AG09319 (cell line): Measurements from ENCODE around the gene LRRC3.
"Not testable (repeated sequence)": the region's sequence is repeated elsewhere in the genome, so short reads cannot be mapped to it uniquely, and the experiment has no call there.

Experiments used
- DNase-seq: peaks from one replicate; pipeline ENCODE4 v3.0.0-alpha.2; 2010; ENCODE audit warnings: low read depth; ENCODE audit errors: extremely low read depth
- TF ChIP-seq, protein P1 (sequence below): IDR thresholded peaks from 2 replicates; pipeline ENCODE4 v1.5.1; 2011; ENCODE audit warnings: low read depth, mild to moderate bottlenecking, inconsistent platforms, low read length, moderate library complexity

The LRRC3 gene

DNA sequence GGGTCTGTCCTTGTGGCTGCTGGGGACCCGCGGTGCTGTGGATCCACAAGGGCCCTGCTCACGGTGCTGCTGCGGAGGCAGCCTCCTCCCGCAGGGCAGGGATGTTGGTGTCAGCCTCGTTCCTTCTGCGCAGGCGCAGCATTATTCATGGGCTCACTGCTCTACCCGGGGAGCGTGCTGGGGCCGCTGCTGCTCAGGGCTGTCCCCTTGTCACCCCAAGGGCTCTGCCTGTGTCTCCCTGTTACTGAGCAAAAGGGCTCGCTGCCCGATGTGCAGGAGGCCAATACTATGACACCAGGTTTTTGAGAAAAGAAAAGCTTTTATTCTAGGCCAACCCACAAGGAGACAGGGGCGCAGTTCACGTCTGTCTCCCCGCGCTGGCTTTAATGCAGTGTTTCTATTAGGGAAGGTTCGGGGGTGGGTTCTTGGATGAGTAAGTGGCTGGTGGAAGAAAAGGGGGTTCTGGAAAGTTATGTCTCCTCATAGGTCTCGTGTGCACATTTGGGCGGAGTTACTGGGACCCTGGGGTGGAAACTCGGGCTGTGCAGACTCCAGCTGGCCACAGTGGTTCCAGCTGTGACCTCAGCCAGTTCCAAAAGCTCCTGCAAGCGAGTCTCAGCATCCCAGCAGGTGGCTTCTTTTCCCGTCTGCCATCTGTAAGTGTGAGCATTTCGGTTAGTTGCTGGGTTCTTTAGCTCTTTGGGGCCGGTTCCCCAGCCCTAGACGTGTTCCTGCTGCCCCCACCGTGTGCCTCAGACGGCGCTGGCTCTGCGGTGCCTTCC, 40.8 kb upstream of the LRRC3 start:
- TF ChIP-seq, protein P1, sequence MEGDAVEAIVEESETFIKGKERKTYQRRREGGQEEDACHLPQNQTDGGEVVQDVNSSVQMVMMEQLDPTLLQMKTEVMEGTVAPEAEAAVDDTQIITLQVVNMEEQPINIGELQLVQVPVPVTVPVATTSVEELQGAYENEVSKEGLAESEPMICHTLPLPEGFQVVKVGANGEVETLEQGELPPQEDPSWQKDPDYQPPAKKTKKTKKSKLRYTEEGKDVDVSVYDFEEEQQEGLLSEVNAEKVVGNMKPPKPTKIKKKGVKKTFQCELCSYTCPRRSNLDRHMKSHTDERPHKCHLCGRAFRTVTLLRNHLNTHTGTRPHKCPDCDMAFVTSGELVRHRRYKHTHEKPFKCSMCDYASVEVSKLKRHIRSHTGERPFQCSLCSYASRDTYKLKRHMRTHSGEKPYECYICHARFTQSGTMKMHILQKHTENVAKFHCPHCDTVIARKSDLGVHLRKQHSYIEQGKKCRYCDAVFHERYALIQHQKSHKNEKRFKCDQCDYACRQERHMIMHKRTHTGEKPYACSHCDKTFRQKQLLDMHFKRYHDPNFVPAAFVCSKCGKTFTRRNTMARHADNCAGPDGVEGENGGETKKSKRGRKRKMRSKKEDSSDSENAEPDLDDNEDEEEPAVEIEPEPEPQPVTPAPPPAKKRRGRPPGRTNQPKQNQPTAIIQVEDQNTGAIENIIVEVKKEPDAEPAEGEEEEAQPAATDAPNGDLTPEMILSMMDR: no peak
- DNase-seq: no peak

DNA sequence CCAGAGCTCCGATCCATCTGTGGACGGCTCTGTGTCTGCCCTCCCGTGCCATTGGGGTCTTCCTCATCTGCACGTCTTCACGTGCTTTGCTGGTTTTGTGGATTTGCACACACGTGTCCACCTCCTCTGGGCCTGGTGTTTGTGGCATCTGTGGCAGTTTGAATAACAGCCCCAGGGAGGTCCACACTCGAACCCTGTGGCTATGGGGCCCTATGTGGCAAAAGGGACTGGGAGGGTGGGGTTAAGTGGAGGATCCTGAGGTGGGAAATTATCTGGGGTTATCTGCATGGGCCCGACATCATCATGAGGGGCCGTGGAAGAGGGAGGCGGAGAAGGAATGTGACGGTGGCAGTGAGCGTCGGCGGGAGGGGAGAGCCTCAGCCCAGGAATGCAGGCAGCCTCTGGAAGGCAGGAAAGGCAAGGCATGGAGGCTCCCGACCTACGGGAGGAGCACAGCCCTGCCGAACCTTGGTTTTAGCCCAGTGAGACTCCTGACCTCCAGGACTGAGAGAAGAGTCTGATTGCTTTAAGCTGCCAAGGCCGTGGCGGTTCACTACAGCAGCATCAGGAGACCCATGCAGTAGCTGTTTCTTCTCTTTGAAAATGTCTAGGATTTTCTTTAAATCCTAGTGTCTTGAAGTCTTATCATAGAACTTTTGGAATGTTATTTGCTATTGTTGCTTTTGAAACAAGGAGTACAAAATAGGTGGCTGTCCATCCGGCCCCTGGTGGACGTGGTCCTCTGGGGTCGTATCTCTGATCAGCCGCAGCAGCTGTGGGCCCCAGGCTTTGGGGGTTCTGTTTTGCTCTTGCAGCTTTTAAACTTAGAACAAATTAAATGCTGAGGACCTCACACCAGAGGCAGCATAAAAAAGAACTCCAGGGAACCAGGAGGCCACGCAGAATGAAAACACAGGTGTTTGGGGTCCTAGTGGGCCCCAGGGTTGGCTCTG, 40.0 kb upstream of the LRRC3 start:
- no peak for DNase-seq
- TF ChIP-seq, protein P1: no peak

DNA sequence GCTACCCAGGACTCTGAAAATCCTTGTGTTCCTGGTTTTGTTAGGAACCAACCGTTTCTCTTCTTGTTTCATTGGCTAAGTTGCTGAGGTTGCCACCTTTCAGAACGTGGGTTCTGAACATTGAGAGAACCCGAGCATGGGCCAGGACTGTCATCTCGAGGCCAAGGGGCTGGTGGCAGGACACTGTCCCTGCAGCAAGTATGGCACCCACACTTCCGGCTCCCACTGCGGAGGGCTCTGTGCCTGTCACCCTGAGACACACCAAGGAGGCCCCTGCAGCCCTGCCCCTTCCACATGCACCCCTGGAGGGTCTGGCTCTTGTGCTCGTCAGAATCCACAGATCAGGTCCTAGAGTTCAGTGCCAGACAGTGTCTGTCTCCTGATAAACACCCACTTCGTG, 39.1 kb upstream of the LRRC3 start:
- DNase-seq: no peak
- TF ChIP-seq, protein P1: no peak

DNA sequence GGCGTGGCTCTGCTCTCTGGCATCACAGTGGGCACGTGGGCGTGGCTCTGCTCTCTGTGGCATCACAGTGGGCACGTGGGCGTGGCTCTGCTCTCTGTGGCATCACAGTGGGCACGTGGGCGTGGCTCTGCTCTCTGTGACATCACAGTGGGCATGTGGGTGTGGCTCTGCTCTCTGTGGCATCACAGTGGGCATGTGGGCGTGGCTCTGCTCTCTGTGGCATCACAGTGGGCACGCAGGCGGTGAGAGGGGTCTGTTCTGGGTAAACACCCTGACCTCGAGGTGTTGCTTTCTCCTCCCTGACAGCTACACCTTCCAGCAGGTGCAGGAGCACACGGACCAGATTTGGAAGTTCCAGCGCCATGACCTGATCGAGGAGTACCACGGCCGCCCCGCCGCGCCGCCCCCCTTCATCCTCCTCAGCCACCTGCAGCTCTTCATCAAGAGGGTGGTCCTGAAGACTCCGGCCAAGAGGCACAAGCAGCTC, 37.6 kb upstream of the LRRC3 start:
- not testable (repeated sequence) for DNase-seq

DNA sequence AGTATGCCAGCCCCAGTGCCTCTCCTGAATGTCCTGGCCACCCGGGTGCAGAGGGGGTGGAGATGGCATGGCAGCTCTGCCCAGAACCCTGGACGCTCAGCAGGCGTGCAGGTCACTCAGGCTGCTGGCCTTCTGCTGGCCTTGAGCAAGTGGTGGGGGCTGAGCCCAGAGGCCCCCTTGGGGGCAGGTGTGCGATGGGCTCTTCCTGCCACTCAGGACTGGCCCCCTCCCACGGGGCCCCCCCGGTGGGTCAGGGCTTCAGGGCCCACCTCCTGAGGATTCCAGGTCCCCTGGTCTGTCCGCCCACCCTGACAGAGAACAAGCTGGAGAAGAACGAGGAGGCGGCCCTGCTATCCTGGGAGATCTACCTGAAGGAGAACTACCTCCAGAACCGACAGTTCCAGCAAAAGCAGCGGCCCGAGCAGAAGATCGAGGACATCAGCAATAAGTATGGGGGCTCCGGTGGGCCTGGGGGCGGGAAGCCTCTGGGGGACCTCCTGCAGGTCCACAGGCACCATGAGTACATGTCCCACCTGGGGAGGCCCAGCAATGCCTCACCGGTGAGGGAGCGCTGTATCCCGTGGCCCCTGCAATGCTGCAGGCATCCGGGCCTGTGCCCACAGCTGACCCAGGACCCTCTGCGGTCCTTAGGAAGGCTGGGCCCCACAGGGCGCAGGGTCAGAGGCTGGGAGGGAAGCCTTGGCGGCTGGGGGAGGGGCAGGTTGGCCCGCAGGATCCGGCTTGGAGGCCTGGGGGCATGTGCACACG, 37.0 kb upstream of the LRRC3 start:
- TF ChIP-seq, protein P1: no peak
- no peak for DNase-seq

DNA sequence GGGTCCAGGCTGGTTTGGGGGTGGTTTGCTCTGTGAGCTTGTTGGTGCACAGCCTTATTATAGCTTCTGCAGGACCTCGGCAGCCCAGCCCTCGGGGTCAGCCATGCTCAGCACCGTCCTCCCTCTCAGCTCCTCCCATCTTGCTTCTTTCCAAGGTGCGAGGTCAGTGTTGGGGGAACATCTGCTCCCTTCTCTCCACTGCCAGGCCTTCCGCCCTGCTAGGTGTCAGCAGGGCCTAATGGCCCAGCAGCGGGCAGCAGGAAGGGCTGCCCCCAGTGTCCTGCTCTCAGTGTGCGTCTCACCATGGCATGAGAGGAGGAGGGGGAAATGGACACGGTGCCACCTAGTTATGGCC, 36.5 kb upstream of the LRRC3 start:
- TF ChIP-seq, protein P1: no peak
- DNase-seq: no peak

DNA sequence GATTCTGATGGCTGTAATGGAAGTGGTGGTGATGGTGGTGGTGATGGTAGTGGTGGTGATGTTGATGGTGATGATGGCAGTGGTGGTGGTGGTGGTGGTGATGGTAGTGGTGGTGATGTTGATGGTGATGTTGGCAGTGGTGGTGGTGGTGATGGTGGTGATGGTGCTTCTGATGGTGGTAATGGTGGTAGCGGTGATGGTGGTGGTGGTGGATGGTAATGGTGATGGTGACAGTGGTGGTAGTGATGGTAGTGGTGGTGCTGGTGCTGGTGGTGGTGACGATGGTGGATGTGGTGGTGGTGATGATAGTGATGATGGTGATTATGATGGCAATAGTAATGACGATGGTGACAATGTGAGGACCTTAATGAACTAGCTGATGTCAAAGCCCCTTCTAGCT, 35.6 kb upstream of the LRRC3 start:
- TF ChIP-seq, protein P1: no peak
- no peak for DNase-seq
